Measurements from ENCODE around the gene LCN15. TPM values are rescaled to one million over a fixed set of nuclear protein-coding genes. Genes with fewer than 3 reads are reported as not detected.

The LCN15 gene
- total RNA-seq, 2 donors from 2014 or later: 0.63 to 1.4 TPM

- Histone ChIP-seq H3K27ac (no peak overlapping the region), H3K9me3 (no peaks in the 10 kb centered on the region), H3K36me3 (no peaks in the 10 kb centered on the region), H3K4me1 (peaks cover 0 to 25% of the 10 kb centered on the region in 2 donors), H3K27me3 (no peaks in the 10 kb centered on the region), H3K4me3 (no peak overlapping the region)
- DNase-seq (ENCODE audit: low spot score): no peak
- no peak for TF ChIP-seq CTCF (IDR thresholded peaks at IDR 0.05)
Measured at GRCh38 chr9:136784997-136785361, 20.7 kb upstream of the LCN15 start.

DNA sequence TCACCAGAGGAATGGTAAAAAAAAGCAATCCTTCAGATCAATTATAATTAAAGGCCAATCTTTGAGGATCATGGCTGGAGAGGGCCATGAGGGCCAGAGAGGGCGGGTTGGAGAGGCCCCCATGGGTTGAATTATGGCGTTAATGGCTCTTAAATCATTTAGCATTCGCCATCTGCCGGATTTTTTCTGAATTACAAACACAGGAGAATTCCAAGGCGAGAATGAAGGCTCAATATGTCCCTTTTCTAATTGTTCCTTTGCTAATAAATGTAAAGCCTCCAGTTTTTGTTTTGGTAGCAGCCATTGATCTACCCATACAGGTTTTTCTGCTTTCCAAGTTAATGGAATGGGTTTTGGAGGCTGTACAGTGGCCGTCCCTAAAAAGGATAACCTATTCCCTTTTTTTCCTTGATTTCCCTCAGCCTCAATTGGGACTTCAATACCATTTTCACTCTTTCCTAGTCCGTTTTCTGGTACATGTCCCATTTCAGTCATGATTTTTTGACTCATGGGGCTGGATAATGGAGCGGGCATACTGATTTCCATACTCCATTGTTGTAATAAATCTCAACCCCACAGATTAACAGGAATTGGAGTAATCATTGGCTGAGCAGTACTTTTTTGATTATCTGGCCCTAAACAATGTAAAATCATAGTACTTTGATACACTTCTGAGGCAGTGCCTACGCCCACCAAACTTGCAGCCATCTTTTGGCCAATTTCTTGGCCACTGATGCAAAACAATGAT is 20.1 kb upstream of the LCN15 start:
- no peaks in the 10 kb centered on the region for H3K9me3 ChIP-seq
- H3K27me3 ChIP-seq: no peaks in the 10 kb centered on the region
- H3K4me1 ChIP-seq: peaks cover 0 to 19% of the 10 kb centered on the region in 2 donors
- no peak overlapping the region for H3K27ac ChIP-seq
- TF ChIP-seq CTCF (IDR thresholded peaks at IDR 0.05): peak; percentile 20 to 60
- no peak for DNase-seq (ENCODE audit: low spot score)
- H3K36me3 ChIP-seq: no peaks in the 10 kb centered on the region
- H3K4me3 ChIP-seq: no peak overlapping the region

DNA sequence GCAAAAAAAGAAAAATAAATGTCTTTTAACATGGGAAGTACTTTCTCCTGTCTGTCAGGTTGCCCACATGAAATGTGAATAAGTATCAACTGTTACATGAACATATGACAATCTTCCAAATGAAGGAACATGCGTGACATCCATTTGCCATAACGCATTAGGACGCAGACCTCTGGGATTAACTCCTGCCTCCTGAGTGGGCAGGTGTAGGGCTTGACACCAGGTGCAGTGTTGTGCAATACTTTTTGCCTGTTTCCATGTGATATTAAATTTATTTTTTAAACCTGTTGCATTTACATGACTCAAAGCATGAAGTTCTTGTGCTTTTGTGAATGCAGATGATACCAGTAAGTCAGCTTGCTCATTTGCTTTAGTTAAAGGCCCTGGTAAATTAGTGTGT is 18.1 kb upstream of the LCN15 start:
- H3K4me1 ChIP-seq: peaks cover 0 to under 1% of the 10 kb centered on the region in 2 donors
- no peak for TF ChIP-seq CTCF (IDR thresholded peaks at IDR 0.05)
- no peaks in the 10 kb centered on the region for H3K36me3 ChIP-seq
- DNase-seq (ENCODE audit: low spot score): no peak
- H3K9me3 ChIP-seq: no peaks in the 10 kb centered on the region
- no peak overlapping the region for H3K27ac ChIP-seq
- H3K27me3 ChIP-seq: no peaks in the 10 kb centered on the region
- H3K4me3 ChIP-seq: no peak overlapping the region

DNA sequence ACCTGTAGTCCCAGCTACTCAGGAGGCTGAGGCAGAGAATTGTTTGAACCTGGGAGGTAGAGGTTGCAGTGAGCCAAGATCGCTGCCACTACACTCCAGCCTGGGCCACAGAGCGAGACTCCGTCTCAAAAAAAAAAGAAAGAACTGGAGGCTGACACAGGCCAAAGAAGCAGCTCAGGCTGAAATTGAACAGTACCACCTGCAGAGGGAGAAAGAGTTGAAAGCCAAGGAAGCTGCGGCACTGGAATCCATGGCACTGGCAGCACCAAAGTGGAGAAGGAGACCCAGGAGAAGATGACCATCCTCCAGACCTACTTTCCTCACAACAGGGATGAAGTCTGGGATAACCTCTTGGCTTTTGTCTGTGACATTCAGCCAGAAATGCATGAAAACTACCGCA is 15.5 kb upstream of the LCN15 start:
- no peak for TF ChIP-seq CTCF (IDR thresholded peaks at IDR 0.05)
- no peak overlapping the region for H3K4me3 ChIP-seq
- H3K9me3 ChIP-seq: no peaks in the 10 kb centered on the region
- H3K27me3 ChIP-seq: no peaks in the 10 kb centered on the region
- H3K36me3 ChIP-seq: no peaks in the 10 kb centered on the region
- DNase-seq (ENCODE audit: low spot score): no peak
- no peak overlapping the region for H3K27ac ChIP-seq
- H3K4me1 ChIP-seq: no peaks in the 10 kb centered on the region

- Histone ChIP-seq H3K4me1 (no peaks in the 10 kb centered on the region), H3K9me3 (peaks cover 0 to 6% of the 10 kb centered on the region in 2 donors), H3K36me3 (no peaks in the 10 kb centered on the region), H3K27me3 (no peaks in the 10 kb centered on the region), H3K4me3 (no peak overlapping the region), H3K27ac (no peak overlapping the region)
- TF ChIP-seq CTCF (IDR thresholded peaks at IDR 0.05): no peak
- DNase-seq (ENCODE audit: low spot score): no peak
Measured at GRCh38 chr9:136777359-136777758, 13.0 kb upstream of the LCN15 start.

DNA sequence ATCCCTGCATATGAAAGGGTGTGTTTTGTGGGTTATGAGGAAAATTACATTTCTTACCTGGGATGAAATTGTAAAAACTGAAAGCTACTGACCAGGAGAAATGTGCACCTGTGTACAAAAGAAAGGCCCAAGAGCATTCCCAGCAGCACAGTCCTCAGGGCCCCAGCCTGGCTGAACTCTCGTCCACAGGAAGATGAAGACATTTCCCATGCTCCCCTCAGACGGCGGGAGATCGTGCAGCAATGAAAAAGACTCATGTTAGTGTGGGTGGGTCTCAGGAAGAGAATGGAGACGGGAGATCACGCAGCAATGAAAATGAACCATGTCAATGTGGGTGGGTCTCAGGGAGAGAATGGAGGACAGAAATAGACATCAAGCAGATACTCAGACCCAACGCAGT is 12.6 kb upstream of the LCN15 start:
- TF ChIP-seq CTCF (IDR thresholded peaks at IDR 0.05): no peak
- Histone ChIP-seq H3K27ac (no peak overlapping the region), H3K36me3 (no peaks in the 10 kb centered on the region), H3K9me3 (peaks cover 0 to 6% of the 10 kb centered on the region in 2 donors), H3K4me3 (no peak overlapping the region), H3K4me1 (no peaks in the 10 kb centered on the region), H3K27me3 (no peaks in the 10 kb centered on the region)
- DNase-seq (ENCODE audit: low spot score): no peak

Measured in right atrium auricular region (tissue), 2 donors.